ENCODE data around the gene GCHFR. TPM values are rescaled to one million over a fixed set of nuclear protein-coding genes. Genes with fewer than 3 reads are reported as not detected.

The GCHFR gene
- total RNA-seq, 4 donors from 2014 or later, result 42.5 to 129 (median 97.1) TPM

DNA sequence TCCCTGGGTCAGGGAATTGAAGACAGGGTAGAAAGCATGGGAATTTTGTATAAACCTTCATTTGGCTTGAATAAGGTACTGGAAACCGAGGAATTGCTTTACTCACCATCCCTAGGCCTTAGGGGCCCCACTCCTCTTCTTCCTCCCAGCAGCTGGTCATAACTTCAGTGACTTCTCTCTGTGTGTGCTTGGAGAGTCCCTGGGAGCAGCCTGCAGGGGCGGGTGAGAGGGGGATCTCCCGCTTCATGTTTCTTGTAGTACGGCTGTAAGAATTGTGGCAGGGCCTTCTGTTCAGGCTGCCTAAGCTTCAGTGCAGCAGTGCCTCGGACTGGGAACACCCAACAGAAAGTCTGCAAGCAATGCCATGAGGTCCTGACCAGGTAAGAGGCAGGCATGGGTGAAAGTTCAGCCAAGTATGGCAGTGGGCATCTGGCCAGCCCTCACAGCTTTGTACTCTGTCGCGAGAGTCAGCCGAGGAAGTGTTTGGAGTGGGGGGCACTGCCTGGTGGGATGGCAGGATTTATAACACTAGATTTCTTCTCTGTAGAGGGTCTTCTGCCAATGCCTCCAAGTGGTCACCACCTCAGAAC is 45.1 kb downstream of the GCHFR start:
- no peak for DNase-seq (ENCODE audit: low spot score)
- TF ChIP-seq CTCF (IDR thresholded peaks at IDR 0.05), result no peak
- ATAC-seq (ENCODE audit: low FRiP score), result no peak

- TF ChIP-seq CTCF (IDR thresholded peaks at IDR 0.05), result no peak
- no peak for DNase-seq (ENCODE audit: low spot score)
- ATAC-seq (ENCODE audit: low FRiP score), result no peak
Measured at GRCh38 chr15:40812721-40813425, 49.0 kb downstream of the GCHFR start.

DNA sequence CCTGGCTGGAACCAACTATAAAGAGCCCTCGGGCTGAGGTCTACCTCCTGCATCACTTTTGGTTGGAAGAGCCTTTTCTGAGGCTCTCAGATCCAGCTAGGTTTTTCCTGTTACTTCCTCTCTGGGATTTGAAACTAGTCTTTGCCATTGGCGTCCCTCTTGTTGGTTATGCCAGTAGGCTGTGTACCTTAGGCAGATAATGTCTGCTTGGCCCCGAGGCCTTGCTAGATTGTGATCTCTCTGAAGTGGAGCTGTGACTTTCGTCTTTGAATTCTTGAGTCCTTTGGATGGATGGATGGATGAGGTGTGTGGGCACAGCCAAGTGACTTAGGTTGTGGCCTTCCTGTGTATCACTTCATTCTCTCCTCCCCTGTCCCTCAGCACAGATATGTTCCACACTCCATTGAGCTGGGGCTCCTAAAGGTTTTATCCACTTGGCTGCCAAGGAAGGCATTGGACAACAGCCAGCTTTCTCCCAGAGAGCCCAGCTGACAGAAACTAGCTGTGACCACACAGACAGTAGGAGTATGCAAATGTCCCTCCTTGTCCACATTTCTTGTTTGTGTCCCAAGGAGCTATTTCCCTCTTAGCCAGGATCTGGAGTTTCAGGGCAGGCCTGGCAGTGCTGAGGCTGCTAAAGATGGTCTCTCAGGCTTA is 51.3 kb downstream of the GCHFR start:
- ATAC-seq (ENCODE audit: low FRiP score) (no peak), DNase-seq (ENCODE audit: low spot score) (no peak)
- no peak for TF ChIP-seq CTCF (IDR thresholded peaks at IDR 0.05)

Small RNA genes within 50 kb of the gene (small RNA-seq; reads per million reads assigned to genes)
- gene SUMO2P15, result not detected

Other genes with a start within 250 kb of the GCHFR start
- 10 to 100 TPM; 26.0 to 37.2 (median 33.4) TPM for gene CCDC32, start 199.0 kb upstream of the GCHFR start, total RNA-seq
- gene RPUSD2, start 194.8 kb upstream of the GCHFR start, total RNA-seq, result 1 to 10 TPM; 2.3 to 7.8 (median 4.5) TPM
- 1 to 10 TPM in 2 of 4 donors, under 1 TPM in 2; 0.19 to 3.5 (median 1.1) TPM for gene KNL1, start 169.8 kb upstream of the GCHFR start, total RNA-seq
- under 1 TPM in 2 of 4 donors, not detected in 2; 0.84 TPM for gene RAD51, start 68.9 kb upstream of the GCHFR start, total RNA-seq
- gene RMDN3, start 8.8 kb upstream of the GCHFR start, total RNA-seq, result 10 to 100 TPM; 32.8 to 50.8 (median 43.7) TPM
- gene C15orf62, start 5.9 kb downstream of the GCHFR start, total RNA-seq, result 1 to 10 TPM in 1 of 4 donors, under 1 TPM in 2, not detected in 1; 0.19 to 1.3 (median 0.50) TPM
- 10 to 100 TPM; 13.5 to 29.5 (median 21.1) TPM for gene ZFYVE19, start 43.0 kb downstream of the GCHFR start, total RNA-seq
- 10 to 100 TPM in 3 of 4 donors, 1 to 10 TPM in 1; 8.8 to 21.1 (median 17.1) TPM for gene DNAJC17, start 43.4 kb downstream of the GCHFR start, total RNA-seq
- gene PPP1R14D, start 64.6 kb downstream of the GCHFR start, total RNA-seq, result not detected
- gene SPINT1, start 80.0 kb downstream of the GCHFR start, total RNA-seq, result 10 to 100 TPM in 2 of 4 donors, 1 to 10 TPM in 1, under 1 TPM in 1; 0.95 to 16.2 (median 11.7) TPM
- gene RHOV, start 110.2 kb downstream of the GCHFR start, total RNA-seq, result not detected
- 10 to 100 TPM; 25.2 to 32.9 (median 28.9) TPM for gene VPS18, start 130.4 kb downstream of the GCHFR start, total RNA-seq
- gene DLL4, start 165.3 kb downstream of the GCHFR start, total RNA-seq, result 10 to 100 TPM in 2 of 4 donors, 1 to 10 TPM in 2; 5.8 to 27.6 (median 10.1) TPM
- gene CHAC1, start 189.4 kb downstream of the GCHFR start, total RNA-seq, result 10 to 100 TPM in 2 of 4 donors, 1 to 10 TPM in 1, under 1 TPM in 1; 0.63 to 63.6 (median 13.4) TPM

Data from omental fat pad (tissue), 4 donors.